ENCODE data around the gene GRIK4. TPM values are rescaled to one million over a fixed set of nuclear protein-coding genes. Genes with fewer than 3 reads are reported as not detected.

Gene GRIK4
- total and polyA plus RNA-seq, 9 of the 15 experiments (the other 6 are each of a cell fraction or from before 2014, with no cell fraction given): not detected

GRCh38 chr11:120839846-120840402 lies 328.4 kb downstream of the GRIK4 start:
- ATAC-seq (no peak), FAIRE-seq (no peak), DNase-seq (ENCODE audit: extremely low read depth in 1 of 4, low spot score in 3 of 4) (no peak)
- H3K27ac ChIP-seq (ENCODE audit: extremely low read depth, low read depth, low read length): no peak overlapping the region
- intact Hi-C loops (cut with micrococcal nuclease): no loop called here
- H3K9me1 ChIP-seq (ENCODE audit: control insufficient read depth, insufficient read depth, low read length): no peaks in the 10 kb centered on the region
- H3K9me3 ChIP-seq (replicated peaks; ENCODE audit: control insufficient read depth, insufficient read depth, low read depth, low read length): no peaks in the 10 kb centered on the region
- H3K4me2 ChIP-seq (ENCODE audit: insufficient read depth, low read length): no peak overlapping the region
- BruUV-seq (replicated peaks): no TSS peak
- ChIA-PET POLR2A (no interaction called here), CTCF (ENCODE audit: low intra/inter-chr PET ratio) (no interaction called here)
- no peaks in the 10 kb centered on the region for H3K36me3 ChIP-seq (ENCODE audit: control insufficient read depth, insufficient read depth, low read length)
- peaks cover 4% of the 10 kb centered on the region; the same call in 1 of the 2 replicates for H4K20me1 ChIP-seq (replicated peaks; ENCODE audit: control insufficient read depth, insufficient read depth, low read length)
- H2AFZ ChIP-seq (ENCODE audit: low read depth, low read length): no peak overlapping the region
- no peak overlapping the region for H3K9ac ChIP-seq (ENCODE audit: insufficient read depth in 1 of 2, low read depth in 2 of 2, low read length in 2 of 2)
- H3K27me3 ChIP-seq (ENCODE audit: control insufficient read depth in 2 of 2, insufficient read depth in 2 of 2, low read length in 2 of 2): peaks cover 4 to 10% of the 10 kb centered on the region in 2 experiments; a peak in 2 of 5 replicates
- in situ Hi-C loops (cut with MboI): no loop called here
- WGBS (ENCODE audit: insufficient coverage, low coverage, missing lambda C conversion rate): 0% methylated on average over 6 of the region's 6 CpGs
- H3K4me3 ChIP-seq: no peak overlapping the region
- H3K4me1 ChIP-seq (replicated peaks in 1 of 2; ENCODE audit: control insufficient read depth in 2 of 2, insufficient read depth in 2 of 2, low read length in 2 of 2): no peaks in the 10 kb centered on the region
- no peaks in the 10 kb centered on the region for H3K79me2 ChIP-seq (ENCODE audit: control insufficient read depth, insufficient read depth, low read length)
- TF ChIP-seq ZNF263 (CRISPR knock-in tag; IDR thresholded peaks at IDR 0.05; ENCODE audit: borderline replicate concordance) (no peak), NR4A1 (CRISPR knock-in tag; IDR thresholded peaks at IDR 0.05) (no peak), NR4A1 (tag; IDR thresholded peaks at IDR 0.05) (no peak), SMAD2 (IDR thresholded peaks at IDR 0.05; ENCODE audit: low read depth, low read length) (no peak), HMGXB4 (CRISPR knock-in tag; IDR thresholded peaks at IDR 0.05) (no peak), SREBF2 (CRISPR knock-in tag; IDR thresholded peaks at IDR 0.05) (no peak), CTBP1 (IDR thresholded peaks at IDR 0.05; ENCODE audit: borderline replicate concordance) (no peak), FOXM1 (IDR thresholded peaks at IDR 0.05; ENCODE audit: low read depth) (no peak), FOXM1 (CRISPR knock-in tag; IDR thresholded peaks at IDR 0.05; ENCODE audit: low read depth) (no peak), HNRNPUL1 (IDR thresholded peaks at IDR 0.05; ENCODE audit: low read length) (no peak), JUNB (CRISPR knock-in tag; conservative IDR thresholded peaks at IDR 0.05) (no peak), ZNF146 (CRISPR knock-in tag; IDR thresholded peaks at IDR 0.05; ENCODE audit: unreplicated experiment) (no peak), ZNF239 (CRISPR knock-in tag; IDR thresholded peaks at IDR 0.05) (no peak), MYNN (IDR thresholded peaks at IDR 0.05) (no peak), MYNN (CRISPR knock-in tag; IDR thresholded peaks at IDR 0.05) (no peak), DEAF1 (CRISPR knock-in tag; IDR thresholded peaks at IDR 0.05) (no peak), ZNF280B (CRISPR knock-in tag; IDR thresholded peaks at IDR 0.05) (no peak), RBBP5 (IDR thresholded peaks at IDR 0.05; ENCODE audit: borderline replicate concordance, insufficient read depth, low read length, poor library complexity, severe bottlenecking) (no peak), NFXL1 (CRISPR knock-in tag; IDR thresholded peaks at IDR 0.05) (no peak)

Data from K562 (cell line).